Stimulated activated CD4-positive, alpha-beta T cell treated with anti-CD3 and anti-CD28 coated beads, Interleukin-12 subunit alpha, Interleukin-12 subunit beta, amount 100 ng/mL, for 4 hours (primary cell): Measurements from ENCODE around the gene WFDC6.
"Not testable (repeated sequence)": the region's sequence is repeated elsewhere in the genome, so short reads cannot be mapped to it uniquely, and the experiment has no call there.

Experiments used
- DNase-seq: peaks from one replicate; pipeline ENCODE4 v3.0.0-alpha.2; 2020

WFDC6 gene

DNA sequence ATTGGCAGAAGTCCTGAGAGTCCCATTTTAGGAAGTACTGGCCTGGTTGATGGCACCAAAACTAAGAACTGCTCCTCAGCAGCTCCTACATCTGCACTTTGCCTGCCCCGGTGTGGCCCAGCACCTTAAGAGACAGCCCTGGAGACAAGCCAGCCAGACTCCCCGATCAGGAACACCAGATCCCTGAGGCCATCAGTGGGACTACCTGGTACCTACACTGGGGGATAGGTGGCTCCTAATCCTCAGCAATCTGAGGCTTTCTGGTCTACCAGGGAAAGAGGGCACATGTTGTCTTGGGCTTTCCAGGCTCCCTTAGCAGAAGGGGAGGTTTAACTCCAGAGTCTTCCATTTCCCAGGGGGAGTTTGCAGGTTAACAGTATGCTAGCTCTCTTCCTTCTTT is at the start of gene WFDC6:
Gene WFDC6, minus strand, starts transcription at position 101 of the 400 bp plus-strand sequence. Its CDS starts 75 bp downstream, at position 26.
- no peak for DNase-seq

DNA sequence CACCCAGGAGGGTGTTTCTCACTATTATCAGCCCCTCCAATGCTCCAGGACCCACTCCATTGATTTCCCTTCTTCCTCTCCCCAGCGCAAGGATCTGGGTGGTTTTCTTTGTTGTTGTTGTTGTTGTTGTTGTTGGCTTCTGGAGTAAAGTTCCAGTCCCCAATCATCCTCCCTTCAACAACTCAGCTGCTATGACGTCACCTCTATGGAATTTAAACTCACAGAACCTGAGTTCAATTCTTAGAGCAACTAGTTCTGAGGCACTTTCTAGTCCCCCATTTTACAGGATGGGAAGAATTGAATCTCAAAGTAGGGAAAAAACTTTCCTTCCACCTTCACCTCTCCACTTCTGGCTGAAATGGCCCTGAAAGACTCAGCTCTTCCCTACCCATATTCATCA is 49.5 kb upstream of the WFDC6 start:
- no peak for DNase-seq

DNA sequence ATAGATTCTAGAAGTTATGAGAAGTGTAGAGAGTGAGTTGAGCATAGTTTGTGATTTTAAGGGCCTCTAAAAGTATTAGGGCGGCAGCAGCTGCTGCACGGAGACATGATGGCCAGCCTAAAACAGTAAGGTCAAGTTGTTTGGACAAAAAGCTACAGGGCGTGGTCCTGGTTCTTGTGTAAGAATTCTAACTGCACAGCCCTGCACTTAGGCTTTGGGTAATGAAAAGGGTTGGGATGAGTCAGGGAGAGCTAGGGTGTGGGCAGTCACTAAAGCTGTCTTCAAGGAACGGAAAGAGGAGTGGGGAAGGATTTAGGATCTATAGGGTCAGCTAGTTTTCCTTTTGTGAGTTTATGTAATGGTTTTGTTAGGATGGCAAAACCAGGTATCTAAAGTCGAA is 46.7 kb upstream of the WFDC6 start:
- not testable (repeated sequence) for DNase-seq

DNA sequence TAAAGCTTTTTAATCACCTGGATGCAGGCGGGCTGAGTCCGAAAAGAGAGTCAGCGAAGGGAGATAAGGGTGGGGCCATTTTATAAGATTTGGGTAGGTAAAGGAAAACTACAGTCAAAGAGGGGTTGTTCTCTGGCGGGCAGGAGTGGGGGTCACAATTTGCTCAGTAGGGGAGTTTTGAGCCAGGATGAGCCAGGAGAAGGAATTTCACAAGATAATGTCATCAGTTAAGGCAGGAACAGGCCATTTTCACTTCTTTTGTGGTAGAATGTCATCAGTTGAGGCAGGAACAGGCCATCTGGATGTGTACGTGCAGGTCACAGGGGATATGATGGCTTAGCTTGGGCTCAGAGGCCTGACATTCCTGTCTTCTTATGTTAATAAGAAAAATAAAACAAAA is 45.0 kb upstream of the WFDC6 start:
- DNase-seq: not testable (repeated sequence)

DNA sequence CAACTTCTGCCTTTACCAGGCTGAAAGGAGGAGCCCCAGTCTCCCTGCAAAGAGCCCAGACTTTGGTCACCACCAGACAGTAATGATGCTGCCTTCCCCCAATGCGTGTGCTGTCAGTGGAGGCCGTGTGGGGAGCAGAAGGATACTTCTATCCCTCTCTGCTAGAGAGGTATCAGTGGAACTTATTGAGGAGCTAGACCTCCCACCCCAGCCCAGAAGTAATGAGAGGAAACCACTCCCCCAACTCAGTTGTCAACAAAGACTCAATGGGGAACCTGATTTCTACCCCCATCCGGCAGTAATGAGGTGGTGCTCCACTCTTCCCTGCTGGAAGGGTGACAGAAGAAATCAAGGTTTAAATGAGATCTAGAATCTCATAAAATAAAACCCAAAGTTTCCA is 44.2 kb upstream of the WFDC6 start:
- no peak for DNase-seq

DNA sequence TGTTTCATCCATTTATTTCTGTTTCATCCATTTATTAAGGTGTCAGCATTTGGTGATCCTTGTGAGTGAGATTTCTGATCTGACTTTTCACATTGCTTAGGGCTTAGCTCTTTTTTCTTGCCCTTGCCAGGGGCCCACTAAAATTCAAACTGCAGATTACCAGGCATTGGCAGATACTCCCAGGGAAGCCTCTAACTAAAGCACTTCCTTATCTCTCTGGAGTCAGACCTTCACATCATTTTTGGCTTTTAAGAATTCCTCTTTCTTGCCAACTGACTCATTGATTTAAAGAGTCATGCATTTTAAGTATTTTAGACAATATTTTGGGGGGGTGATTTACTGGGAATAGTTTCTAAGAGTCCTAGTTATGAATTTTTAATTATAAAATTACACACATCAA is 42.4 kb upstream of the WFDC6 start:
- no peak for DNase-seq

DNA sequence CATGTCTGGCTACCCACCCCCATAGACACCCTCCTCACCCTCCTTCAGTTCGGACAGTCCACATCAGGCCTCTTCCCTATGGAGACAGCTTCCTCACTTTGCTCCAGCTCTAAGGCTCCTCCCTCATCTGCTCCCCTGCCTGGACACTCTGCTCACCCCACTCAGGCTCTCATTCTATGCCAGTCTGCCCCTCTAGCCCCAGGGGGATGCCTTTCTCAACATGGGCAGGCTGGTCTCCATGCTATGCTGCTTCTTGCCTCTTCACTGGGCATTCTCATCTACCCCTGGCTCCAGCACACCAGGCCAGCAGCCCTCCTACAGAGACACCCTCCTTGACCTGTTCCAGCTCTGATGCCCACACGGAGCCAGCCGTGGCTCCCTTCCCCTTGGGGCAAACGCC is 39.9 kb upstream of the WFDC6 start, which contains the start of gene WFDC8:
Gene WFDC8, minus strand, starts transcription at position 101 of the 400 bp plus-strand sequence. Its CDS starts 37 bp downstream, at position 64.
- DNase-seq: no peak

DNA sequence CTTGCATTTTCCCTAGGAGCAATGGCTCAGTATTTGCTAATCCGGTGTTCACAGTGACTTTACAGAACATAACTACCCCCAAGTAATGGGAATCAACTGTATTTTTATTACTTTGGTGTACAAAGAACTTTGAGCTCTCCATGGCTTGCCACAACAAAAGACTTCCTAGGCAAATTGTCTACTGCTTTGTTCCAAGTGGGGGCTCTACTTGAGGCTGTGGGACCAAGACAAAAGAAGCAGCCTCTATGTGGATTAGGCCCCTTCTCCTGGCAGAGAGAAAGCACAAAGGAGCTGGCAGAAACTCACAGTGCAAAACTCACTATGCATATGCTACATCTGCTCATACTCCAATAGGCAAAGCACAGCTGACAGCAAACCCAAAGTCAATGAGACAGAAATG is 38.9 kb upstream of the WFDC6 start:
- no peak for DNase-seq

DNA sequence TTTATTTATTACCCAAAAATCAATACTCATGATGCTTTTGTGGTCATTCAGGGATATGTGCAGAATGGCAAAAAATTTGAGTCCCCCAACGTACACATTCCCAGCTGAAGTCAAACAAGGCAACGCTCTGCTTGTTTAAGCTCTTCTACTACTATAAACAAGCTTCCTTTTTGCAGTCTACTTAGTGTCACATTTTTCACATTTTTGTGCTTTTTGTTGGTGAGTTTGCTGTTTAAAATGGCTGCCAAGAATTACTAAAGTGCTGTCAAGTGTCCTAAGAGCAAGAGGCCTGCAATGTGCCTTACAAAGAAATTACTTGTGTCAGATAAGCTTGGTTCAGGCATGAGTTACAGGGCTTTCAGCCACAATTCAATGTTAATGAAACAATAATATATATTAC is 37.7 kb upstream of the WFDC6 start:
- DNase-seq: no peak

DNA sequence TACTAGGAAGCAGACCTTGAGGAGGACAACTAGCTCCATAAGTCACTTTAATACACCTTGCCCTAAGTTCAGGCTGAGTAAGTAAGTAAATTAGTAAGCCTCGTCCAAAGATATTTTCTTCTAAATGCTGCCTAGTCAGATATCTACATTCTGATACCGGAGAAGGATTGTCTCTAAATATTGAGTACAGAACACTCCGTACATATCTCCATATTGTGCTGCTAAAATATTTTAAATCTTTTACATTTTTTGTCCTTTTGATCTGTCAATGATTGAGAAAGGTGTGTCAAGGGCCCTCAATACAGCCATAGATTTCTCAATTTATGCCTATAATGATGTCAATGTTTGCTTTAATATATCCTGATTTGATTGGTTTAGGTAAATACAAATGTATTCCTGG is 36.6 kb upstream of the WFDC6 start:
- DNase-seq: no peak

DNA sequence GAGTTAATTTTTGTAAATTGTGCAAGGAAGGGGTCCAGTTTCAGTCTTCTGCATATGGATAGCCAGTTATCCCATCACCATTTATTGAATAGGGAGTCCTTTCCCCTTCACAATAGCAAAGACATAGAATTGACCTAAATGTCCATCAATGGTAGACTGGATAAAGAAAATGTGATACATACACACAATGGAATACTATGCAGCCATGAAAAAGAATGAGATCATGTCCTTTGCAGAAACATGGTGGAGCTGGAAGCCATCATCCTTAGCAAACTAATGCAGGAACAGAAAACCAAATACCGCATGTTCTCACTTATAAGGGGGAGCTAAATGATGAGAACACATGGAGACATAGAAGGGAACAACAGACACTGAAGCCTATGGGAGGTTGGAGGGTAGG is 30.4 kb upstream of the WFDC6 start:
- not testable (repeated sequence) for DNase-seq

DNA sequence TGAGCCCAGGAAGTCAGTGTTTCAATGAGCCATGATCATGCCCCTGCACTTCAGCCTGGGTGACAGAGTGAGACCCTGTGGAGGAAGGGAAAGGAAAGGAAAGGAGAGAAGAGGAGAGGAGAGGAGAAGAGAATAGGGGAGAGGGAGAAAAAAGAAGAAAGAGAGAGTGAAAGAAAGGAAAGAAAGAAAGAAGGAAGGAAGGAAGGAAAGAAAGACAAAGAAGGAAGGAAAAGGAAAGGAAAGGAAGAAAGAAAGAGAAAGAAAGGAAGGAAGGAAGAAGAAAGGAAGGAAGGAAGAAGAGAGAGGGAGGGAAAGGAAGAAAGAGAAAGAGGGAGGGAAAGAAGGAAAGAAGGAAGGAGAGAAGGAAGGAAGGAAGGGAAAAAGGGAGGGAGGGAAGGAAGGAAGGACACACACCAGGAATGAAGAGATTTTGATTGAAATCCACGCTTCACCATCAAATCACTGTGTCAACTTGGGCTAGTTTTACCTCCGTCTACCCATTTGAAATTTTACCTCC is 25.5 kb upstream of the WFDC6 start:
- DNase-seq: no peak

DNA sequence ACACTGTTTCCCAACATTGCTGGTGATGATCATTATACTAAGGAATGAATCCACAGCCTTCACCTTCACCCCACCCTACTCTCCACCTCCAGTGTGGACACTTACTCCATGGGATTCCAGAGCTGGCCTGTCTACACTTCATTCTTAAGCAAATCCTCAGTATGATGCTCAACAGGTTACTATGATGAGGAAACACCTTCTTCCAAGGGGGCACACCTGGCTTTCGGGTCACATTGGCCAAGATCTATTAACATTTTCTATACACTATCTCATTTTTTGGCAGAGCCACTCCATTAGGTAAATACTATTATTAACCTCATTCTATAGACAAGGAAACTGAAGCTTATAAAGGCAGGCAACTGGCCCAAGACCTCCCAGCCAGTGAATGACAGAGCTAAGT is 15.9 kb upstream of the WFDC6 start:
- DNase-seq: no peak

DNA sequence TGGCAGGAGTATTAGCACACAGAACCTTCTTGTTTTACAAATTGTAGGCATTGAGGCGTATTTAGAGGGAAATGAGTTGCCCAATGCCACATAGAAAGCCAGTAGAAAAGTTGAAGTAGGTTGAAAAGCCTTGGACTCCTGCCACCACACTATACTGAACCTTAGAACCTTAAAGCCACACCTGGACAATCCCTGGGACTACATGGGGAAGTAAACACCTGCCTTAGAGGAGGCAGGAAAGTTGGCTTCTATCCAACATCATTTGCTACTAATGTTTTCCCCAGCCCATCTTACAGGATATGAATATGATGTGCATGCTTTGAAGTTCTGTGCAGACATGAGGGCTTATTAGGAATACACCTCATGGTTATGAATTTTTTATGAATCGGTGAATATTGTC is 13.2 kb upstream of the WFDC6 start:
- DNase-seq: no peak

DNA sequence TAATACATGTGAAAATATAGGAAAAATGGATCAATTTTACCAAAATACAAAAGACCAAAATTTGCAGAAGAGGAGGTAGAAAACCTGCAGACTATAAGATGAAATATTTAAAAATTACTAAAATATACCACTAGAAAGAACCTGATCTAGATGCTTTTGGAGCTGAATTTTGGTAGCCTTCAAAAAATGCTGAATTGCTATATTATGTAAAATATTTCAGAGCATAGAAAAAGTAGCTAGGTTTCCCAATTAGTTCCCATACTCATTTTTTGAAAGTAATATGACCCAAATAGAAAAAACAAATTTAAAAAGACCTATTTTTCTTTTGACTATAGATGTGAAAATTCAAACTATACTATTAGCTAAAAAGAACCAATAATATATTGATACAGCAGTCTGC is 11.5 kb upstream of the WFDC6 start:
- DNase-seq: no peak

DNA sequence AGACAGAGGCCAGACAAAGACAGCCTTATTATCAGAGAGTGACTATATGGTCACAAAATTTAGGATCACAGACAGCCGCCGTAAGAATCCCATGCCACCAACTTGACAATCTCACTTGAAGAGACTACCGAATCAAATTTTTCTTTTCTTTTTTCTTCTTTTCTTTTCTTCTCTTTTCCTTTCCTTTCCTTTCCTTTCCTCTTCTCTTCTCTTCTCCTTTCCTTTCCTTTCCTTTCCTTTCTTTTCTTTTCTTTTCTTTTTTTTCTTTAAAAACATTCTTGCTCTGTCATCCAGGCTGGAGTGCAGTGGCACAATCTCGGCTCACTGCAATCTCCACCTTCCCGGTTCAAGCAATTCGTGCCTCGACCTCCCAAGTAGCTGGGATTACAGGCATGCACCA is 9.1 kb upstream of the WFDC6 start:
- DNase-seq: no peak

DNA sequence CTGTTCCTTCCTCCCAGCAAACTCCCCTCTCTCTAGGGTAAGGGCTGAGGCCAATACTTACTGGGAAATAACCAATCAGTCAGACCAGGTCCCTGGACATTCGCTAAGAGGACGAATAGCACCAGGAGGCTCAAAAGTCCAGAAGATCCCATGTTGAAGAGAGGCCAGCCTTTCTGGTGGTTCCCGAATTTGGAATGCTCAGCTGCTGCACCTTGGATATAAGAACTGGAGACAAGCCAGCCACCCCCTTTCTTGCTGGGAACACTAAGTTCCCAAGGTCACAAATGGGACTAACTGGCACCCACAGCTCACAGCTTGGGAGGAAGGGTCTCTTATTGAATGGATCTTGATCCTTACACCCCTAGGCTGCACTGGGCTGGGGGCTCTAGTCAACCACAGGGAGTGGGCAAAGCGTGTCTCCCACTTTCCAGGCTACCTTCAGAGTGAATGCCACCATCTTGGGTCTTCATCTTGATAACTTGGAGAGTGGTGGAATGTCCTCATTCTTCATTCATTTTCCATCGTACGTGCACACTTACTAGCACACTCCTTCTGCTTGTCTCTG is 8.0 kb upstream of the WFDC6 start, which contains the start of gene EPPIN:
Gene EPPIN, minus strand, starts transcription at position 196 of the 565 bp plus-strand sequence. Its CDS starts 44 bp downstream, at position 152.
- no peak for DNase-seq

DNA sequence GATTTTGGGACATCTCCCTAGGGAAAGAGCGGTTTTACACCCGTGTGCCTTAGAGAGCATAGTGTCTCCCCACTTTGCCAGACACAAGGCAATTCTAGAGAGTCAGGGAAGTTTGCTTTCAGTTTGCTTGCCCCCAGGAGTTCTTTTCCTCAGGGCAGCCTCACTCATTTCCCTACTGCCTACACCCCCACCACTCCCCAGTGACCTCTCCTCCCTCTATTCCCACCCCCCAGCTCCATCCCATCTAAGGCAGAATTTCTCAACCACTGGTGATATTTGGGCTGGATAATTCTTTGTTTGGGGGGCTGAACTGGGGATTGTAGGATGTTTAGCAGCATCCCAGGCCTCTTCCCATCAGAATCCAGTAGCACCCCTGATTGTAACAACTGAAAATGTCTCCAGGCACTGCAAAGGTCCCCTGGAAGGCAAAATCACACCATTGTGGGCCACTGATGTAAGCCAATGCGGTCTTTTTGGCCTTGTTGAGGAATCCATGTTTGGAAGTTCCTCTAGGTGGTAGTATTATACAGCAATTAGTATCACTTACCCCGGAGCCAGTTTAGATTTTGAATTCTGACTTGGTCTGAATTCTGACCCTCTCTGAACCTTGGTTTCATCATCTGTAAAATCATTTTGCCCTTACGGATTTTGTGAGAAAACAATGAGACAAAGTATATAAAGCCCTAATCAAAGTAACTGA is 6.6 kb upstream of the WFDC6 start:
- no peak for DNase-seq

DNA sequence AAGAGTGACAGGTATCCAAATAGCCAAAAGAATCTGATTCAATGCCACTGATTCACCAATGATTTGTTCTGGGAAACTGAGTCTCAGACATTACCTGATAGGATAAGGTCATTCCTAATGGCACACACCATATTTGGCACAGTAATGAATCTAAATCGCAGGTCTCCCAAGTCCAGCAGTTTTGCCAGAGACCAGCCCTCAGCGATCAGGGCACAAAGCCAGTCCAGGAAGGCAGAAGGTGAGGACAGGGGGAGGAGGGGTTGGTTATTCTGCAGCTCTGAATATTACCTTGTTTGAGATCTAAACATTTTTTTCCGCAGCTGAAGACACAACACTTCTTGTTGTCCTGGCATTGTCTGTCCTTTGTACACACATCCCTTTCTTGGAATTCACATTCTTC is 6.1 kb upstream of the WFDC6 start:
- DNase-seq: no peak

DNA sequence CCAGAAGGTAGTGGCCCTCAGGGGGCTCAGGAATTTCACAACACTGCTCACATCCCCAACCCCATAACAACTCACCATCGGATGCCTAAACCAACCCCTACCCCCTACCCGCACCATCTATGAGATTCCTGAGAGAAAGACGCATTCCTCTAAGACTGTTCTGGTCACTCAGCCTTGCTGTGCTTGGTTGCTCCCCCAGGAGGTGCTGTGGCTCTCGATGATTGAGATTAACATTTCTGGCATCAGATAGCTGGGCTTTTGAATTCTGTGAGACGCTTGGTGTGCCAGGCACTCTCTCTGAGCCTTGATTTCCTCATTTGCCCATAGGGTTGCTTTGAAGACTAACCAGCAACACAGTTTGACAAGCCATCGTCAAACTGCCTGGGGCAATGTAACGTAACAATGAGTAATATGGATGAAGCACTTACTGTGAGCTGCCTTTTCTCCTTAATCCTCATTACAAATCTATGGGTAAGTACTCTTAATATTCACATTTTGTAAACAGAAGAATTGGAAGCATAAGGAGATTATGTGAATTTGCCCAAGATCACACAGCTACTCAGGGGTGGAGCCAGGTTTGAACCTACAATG is 978 bp downstream of the WFDC6 start:
- DNase-seq: no peak

DNA sequence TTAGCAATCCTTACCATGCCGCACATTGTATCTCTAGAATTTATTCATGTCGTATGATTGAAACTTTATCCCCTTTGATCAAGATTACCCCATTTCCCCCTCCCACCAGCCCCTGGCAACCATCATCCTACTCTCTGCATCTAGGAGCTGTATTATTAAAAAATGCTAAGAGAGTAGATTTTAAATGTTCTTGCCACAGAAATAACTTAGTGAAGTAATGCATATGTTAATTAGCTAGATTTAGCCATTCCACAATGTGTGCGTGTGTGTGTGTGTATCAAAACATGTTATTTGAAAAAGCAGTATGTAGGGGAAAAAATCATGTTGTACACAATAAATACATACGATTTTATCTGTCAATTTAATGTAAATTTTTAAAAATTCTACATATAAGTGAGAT is 12.0 kb downstream of the WFDC6 start:
- no peak for DNase-seq

DNA sequence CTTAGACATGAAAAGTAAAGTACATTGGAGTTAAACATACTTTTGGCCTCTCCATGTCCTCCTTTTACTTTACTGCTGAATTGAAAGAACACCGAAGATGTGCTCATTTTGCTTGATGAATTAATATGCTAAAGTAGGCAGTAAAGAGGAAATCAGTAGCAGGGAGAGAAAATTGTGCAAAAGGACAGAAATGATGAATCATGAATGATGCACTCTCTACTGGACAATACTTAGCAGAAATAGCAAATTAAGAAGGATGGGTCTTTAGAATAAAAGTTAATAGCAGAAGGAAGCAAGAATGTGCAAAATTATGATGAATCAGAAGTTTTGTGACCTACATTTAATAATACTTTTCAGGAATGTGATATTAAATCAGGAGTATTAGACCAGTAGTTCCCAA is 15.5 kb downstream of the WFDC6 start:
- no peak for DNase-seq

DNA sequence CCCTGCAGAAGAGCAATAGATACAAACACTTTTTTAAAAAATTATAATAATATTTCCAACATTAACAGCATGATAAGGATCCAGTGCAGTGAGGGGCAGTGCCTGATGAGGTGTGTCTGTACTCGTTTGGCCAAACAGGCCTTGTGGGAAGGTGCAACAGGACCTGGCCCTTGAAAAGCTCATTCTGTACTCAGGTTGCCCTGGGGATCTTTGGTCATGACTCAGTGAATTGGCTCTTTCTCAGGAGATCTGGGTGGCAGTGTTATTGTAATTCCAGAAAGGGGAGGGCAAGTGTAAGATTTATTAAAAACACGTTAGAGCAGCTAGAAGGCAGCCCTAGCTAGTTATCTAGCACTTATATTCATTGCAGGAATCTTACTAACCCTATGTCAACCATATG is 21.0 kb downstream of the WFDC6 start:
- no peak for DNase-seq
